Spinal cord (tissue), 10 donors: Measurements from ENCODE around the gene RABEPK. TPM values are rescaled to one million over a fixed set of nuclear protein-coding genes. Genes with fewer than 3 reads are reported as not detected.
"Not testable (repeated sequence)": the region's sequence is repeated elsewhere in the genome, so short reads cannot be mapped to it uniquely, and the experiment has no call there.

Experiments
- DNase-seq, 6 donors: peaks; one replicate each; pipeline versions ENCODE4 v3.0.0 to v3.0.0-alpha.2; 2013 to 2015; ENCODE audit warnings: low spot score in 6 of 6, low read depth in 4 of 6
- H3K27ac ChIP-seq: one replicate; pipeline ENCODE4 v1.5.1; 2013; ENCODE audit warnings: low read depth, low read length, control low read depth
- H3K27me3 ChIP-seq: one replicate; pipeline ENCODE4 v1.6.1; 2013; ENCODE audit warnings: low read length; ENCODE audit not compliant: control insufficient read depth, insufficient read depth
- H3K36me3 ChIP-seq: one replicate; pipeline ENCODE4 v1.6.1; 2013; ENCODE audit warnings: low read length; ENCODE audit not compliant: control insufficient read depth, insufficient read depth
- H3K4me1 ChIP-seq: one replicate; pipeline ENCODE4 v1.6.1; 2013; ENCODE audit warnings: low read length; ENCODE audit not compliant: control insufficient read depth, insufficient read depth
- H3K4me3 ChIP-seq: one replicate; pipeline ENCODE4 v1.5.1; 2013; ENCODE audit warnings: low read depth, low read length, control low read depth
- H3K9me3 ChIP-seq: one replicate; pipeline ENCODE4 v1.6.1; 2013; ENCODE audit warnings: low read length; ENCODE audit not compliant: control insufficient read depth, insufficient read depth
- WGBS: methylation state at CpG from one replicate; pipeline ENCODE4 v1.1.5; 2013; ENCODE audit warnings: missing lambda C conversion rate; ENCODE audit not compliant: insufficient coverage; 5-methylcytosine and 5-hydroxymethylcytosine counted together
- polyA plus RNA-seq, 2 donors: library from polyadenylated mRNA; unstranded; fragments of 120-200 nt; gene quantifications; one replicate each; pipeline ENCODE4 v1.2.1, GENCODE V29; 2013; ENCODE audit not compliant: insufficient read length in 2 of 2
- total RNA-seq, 2 donors: library from RNA; depleted of rRNA in 1 of 2; stranded (reverse); fragments of 120-200 nt in 1 of 2; fragments of >200 nt in 1 of 2; gene quantifications; one replicate each; pipeline versions ENCODE4 v1.2.3 to v1.2.4, GENCODE V29; 2013 to 2014
- donor health status: healthy.

RABEPK gene
- total and polyA plus RNA-seq, 4 donors, result 19.5 to 31.9 (median 27.1) TPM

DNA sequence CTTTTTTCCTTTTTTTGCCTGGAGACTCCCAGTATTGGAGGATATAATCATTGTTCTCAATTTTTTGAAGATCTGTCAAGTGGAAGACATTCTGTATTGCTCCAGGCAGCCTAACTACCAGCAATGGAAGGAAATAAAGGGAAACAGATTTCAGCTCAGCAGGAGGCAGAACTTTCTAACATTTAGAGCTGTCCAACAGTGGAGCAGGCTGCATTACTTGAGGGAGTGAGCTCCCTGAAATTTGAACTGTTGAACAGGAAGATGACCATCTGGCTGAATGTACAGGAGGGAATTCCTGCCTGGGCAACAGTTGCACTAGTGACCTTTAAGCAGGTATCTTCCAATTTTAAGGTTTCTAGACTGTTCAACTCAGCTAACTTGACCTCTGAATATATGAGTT is 60.2 kb downstream of the RABEPK start:
- peak in 2 of 6 donors; percentile 17 to 21 for DNase-seq
- H3K27me3 ChIP-seq, result no peaks in the 10 kb centered on the region
- peaks cover 17% of the 10 kb centered on the region for H3K4me1 ChIP-seq
- no peak overlapping the region for H3K27ac ChIP-seq
- H3K36me3 ChIP-seq, result peaks cover 10% of the 10 kb centered on the region
- H3K9me3 ChIP-seq, result no peaks in the 10 kb centered on the region
- H3K4me3 ChIP-seq, result no peak overlapping the region

DNA sequence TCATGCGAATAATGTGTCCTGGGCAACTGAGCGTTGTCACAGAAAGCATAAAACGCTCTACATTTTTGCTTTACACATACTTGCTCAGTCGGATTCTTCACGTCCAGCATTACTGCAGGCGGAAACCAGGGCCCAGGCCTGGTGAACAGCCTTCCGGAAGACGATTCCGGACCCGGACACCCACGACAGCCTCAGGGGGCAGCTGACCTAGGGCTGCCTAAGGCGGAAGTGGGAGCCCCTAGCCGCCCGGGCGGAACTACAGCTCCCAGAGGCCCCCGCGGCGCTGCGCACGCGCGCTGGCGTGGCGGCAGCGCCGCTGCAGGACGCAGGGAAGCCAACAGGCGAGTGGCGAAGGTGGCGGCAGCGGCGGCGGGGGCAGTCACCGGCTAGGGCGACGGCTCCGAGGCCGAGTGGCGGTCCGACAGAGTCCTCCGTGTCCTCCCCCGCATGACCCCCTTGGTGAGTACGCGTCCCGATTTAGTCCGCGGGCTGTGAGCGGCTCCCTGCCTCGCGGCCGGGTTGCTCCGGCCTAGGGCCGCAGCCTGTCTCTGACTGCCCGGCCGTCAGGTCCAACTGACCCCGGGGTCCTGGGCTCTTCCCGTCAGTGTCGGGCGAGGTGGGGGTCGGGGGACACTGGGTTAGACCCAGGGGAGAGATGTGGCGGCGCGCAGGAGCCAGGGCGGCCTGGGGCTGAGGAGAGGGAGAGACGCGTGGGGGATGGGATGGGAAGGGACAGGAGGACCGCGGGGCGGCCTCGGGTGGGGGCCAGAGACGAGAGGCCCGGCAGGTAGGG is 61.4 kb downstream of the RABEPK start, which contains the start of gene GAPVD1:
Gene GAPVD1 (plus strand): TSS at position 326 of the 793 bp plus-strand sequence. CDS start 37,096 bp downstream, outside the sequence.
- under 1% methylated on average over 69 of the region's 72 CpGs for WGBS
- peaks cover 16% of the 10 kb centered on the region for H3K36me3 ChIP-seq
- H3K4me3 ChIP-seq, result peak within 1 kb of the TSS; percentile 96
- H3K27me3 ChIP-seq, result no peaks in the 10 kb centered on the region
- peak within 1 kb of the TSS; percentile 79 for H3K27ac ChIP-seq
- H3K9me3 ChIP-seq, result no peaks in the 10 kb centered on the region
- peaks cover 17% of the 10 kb centered on the region for H3K4me1 ChIP-seq
- DNase-seq, result peak; percentile 81 to 96 (median 85)

DNA sequence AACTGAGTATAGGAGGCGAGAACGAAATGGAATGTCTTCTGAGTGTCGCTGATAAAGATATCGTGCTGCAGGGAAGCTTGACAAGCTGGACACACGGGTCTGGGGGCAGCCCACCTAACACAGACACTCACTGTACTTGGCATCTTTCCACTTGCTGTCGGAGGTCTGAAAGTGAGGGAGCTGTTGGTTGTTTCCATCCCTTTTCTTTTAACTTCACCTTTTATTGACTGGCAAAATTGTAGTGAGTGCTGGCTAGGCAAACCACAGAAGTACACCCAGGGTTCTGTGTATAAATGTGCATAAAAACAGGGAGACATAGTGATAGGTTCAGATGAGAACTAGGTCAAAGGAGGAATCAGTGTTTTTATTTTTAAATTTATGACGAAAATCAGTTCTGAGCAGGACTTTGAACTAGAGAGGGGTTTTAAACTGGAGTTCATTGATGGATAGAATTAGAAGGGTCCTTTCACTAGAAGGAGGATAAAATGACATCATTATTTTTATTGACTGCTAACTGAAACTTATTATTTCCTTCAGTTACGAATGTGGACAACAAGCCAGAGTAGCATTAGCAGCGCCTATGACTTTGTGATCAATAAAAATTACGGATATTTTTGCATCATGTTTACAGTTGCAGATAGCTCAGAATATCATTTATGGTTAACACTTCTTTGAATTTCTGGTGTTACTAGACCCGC is 62.1 kb downstream of the RABEPK start:
- peak overlapping the region; percentile 96 for H3K4me3 ChIP-seq
- peaks cover 17% of the 10 kb centered on the region for H3K4me1 ChIP-seq
- H3K27ac ChIP-seq, result peak overlapping the region; percentile 79
- DNase-seq, result peak in 1 of 6 donors; percentile 53
- H3K27me3 ChIP-seq, result no peaks in the 10 kb centered on the region
- no peaks in the 10 kb centered on the region for H3K9me3 ChIP-seq
- H3K36me3 ChIP-seq, result peaks cover 18% of the 10 kb centered on the region
- no CpG with 5 or more reads among the region's 11 CpGs for WGBS

DNA sequence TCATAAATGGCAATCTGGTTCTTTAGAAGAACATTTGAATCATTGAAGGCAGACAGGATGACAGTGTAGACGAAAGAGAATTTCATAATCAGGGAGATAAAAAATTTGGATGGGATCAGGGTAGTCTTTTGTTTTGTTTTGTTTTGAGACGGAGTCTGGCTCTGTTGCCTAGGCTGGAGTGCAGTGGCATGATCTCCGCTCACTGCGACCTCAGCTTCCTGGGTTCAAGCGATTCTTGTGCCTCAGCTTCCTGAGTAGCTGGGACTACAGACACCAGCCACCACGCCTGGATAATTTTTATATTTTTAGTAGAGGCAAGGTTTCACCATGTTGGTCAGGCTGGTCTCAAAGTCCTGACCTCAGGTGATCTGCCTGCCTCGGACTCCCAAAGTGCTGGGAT is 63.7 kb downstream of the RABEPK start:
- H3K4me1 ChIP-seq, result peaks cover 17% of the 10 kb centered on the region
- H3K36me3 ChIP-seq, result peaks cover 18% of the 10 kb centered on the region
- H3K4me3 ChIP-seq, H3K9me3 ChIP-seq, H3K27ac ChIP-seq, DNase-seq, H3K27me3 ChIP-seq: not testable (repeated sequence)
- 97% methylated on average over 6 of the region's 7 CpGs for WGBS

DNA sequence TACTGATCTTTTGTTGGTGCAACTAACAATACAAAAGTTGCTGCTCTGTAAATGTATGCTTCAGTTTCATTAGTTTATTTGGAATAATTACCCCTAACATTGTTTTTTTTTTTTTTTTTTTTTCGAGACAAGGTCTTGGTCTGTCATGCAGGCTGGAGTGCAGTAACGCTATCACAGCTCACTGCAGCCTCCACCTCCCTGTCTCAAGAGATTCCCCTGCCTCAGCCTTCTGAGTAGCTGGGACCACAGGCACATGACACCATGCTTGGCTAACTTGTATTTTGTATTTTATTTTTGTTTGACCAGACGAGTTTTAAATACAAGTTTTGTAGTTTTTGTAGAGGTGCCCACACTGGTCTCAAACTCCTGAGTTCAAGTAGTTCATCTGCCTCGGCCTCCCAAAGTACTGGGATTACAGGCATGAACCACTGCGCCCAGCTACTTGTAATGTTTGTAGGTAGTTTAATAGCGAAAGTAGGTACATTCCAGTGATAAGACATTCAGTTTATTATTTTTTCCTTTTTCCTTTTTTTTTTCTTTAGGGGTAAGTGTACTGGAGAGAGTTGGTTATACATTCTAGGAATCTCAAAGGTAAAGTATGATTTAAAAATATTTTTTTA is 68.2 kb downstream of the RABEPK start:
- Histone ChIP-seq H3K27ac (no peak overlapping the region), H3K9me3 (no peaks in the 10 kb centered on the region), H3K4me1 (peaks cover 3% of the 10 kb centered on the region), H3K36me3 (peaks cover 21% of the 10 kb centered on the region), H3K4me3 (no peak overlapping the region), H3K27me3 (no peaks in the 10 kb centered on the region)
- 82% methylated on average over 2 of the region's 6 CpGs for WGBS
- no peak for DNase-seq

DNA sequence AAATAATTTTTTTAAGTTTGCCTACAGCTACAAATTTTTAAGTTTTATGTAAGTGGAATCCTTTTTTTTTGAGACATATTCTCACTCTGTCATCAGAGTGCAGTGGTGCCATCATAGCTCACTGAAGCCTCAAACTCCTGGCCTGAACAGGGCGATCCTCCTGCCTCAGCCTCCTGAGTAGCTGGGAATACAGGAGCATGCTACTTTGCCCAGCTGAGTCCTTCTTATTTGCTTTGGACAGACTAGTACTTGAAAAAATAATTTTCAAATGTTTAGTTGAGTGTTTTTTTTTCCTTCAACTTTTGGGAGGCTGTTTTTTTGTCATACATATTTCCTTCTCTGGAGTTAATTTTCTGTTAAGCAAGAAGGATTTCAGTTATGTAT is 68.7 kb downstream of the RABEPK start:
- Histone ChIP-seq H3K4me1 (no peaks in the 10 kb centered on the region), H3K27ac (no peak overlapping the region), H3K36me3 (peaks cover 20% of the 10 kb centered on the region), H3K4me3 (no peak overlapping the region), H3K9me3 (no peaks in the 10 kb centered on the region), H3K27me3 (no peaks in the 10 kb centered on the region)
- 80% methylated on average over 1 of the region's 1 CpG for WGBS
- no peak for DNase-seq

DNA sequence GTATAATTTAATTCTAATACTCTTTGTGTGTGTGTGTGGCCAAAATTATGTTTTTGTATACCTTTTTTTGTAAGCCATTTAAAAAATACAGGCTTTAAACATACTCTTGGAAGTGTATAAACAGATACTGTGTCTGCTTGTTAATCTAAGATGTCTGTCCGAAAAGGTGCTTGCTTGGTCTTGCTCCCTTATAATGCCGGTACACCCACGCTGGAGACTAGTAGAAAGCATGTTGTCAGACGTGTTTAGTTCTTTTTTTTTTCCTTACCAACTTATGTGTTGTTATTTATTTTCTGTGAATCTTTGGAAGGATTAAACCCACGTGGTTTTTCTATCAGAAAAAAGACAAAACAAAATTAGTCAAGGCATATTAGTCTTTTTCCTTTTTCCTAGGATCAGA is 70.7 kb downstream of the RABEPK start:
- peaks cover 9% of the 10 kb centered on the region for H3K36me3 ChIP-seq
- no peak overlapping the region for H3K27ac ChIP-seq
- no peaks in the 10 kb centered on the region for H3K4me1 ChIP-seq
- DNase-seq, result no peak
- H3K27me3 ChIP-seq, result no peaks in the 10 kb centered on the region
- no peaks in the 10 kb centered on the region for H3K9me3 ChIP-seq
- no CpG with 5 or more reads among the region's 5 CpGs for WGBS
- H3K4me3 ChIP-seq, result no peak overlapping the region

DNA sequence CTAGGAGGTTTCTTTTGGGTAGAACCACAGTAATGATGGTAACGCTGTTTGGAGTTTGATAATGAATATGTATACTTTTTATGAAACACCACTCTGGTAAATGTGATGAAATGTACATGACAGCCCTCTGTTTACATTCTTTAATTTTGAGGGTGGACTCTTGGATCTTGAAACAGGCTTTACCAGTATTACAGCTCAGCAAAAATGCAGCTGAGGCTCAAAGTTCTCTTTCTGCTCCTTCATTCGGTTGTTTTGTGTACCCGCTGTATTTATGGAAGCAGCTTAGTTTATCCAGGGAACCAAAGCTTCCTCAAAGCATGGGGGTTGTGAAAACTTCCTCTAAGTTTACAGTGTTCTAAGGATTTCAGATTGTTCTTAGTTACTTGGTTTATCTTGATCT is 72.4 kb downstream of the RABEPK start:
- WGBS, result no CpG with 5 or more reads among the region's 3 CpGs
- DNase-seq, result no peak
- Histone ChIP-seq H3K9me3 (no peaks in the 10 kb centered on the region), H3K36me3 (peaks cover 3% of the 10 kb centered on the region), H3K4me1 (no peaks in the 10 kb centered on the region), H3K27me3 (no peaks in the 10 kb centered on the region), H3K4me3 (no peak overlapping the region), H3K27ac (peak overlapping the region; percentile 64)

DNA sequence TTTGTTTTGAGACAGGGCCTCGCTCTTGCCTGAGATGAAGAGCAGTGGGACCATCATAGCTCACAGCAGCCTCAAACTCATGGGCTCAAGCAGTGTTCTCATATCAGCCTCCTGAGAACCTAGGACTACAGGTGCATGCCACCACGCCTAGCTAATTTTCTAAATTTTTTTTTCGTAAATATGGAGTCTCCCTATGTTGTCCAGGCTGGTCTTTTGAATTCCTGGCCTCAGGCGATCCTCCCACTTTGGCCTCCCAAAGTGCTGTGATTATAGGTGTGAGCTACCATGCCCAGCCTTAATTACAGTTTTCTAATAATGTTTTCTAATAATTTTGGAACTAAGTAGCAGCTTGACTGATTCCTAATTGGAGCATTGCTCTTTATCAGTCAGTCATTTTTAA is 76.4 kb downstream of the RABEPK start:
- no peak overlapping the region for H3K4me3 ChIP-seq
- no peaks in the 10 kb centered on the region for H3K36me3 ChIP-seq
- DNase-seq, result no peak
- no peaks in the 10 kb centered on the region for H3K27me3 ChIP-seq
- 100% methylated on average over 2 of the region's 4 CpGs for WGBS
- H3K27ac ChIP-seq, result no peak overlapping the region
- H3K9me3 ChIP-seq, result no peaks in the 10 kb centered on the region
- no peaks in the 10 kb centered on the region for H3K4me1 ChIP-seq
